Epithelial cell of esophagus (primary cell): ENCODE data around the gene DSTN.

Source experiments
- DNase-seq: peaks from one replicate; pipeline ENCODE4 v3.0.0; 2010; ENCODE audit warnings: low read depth
- H3K4me3 ChIP-seq: 2 replicates; pipeline ENCODE4 v1.5.1; 2011; ENCODE audit warnings: mild to moderate bottlenecking, low read length, control low read depth
- TF ChIP-seq, protein P1 (sequence below): IDR thresholded peaks from 2 replicates; pipeline ENCODE4 v1.5.1; 2011; ENCODE audit warnings: low read depth, mild to moderate bottlenecking, low read length, control low read depth, inconsistent platforms; ENCODE audit not compliant: insufficient read depth; ENCODE audit errors: missing control alignments

The DSTN gene

DNA sequence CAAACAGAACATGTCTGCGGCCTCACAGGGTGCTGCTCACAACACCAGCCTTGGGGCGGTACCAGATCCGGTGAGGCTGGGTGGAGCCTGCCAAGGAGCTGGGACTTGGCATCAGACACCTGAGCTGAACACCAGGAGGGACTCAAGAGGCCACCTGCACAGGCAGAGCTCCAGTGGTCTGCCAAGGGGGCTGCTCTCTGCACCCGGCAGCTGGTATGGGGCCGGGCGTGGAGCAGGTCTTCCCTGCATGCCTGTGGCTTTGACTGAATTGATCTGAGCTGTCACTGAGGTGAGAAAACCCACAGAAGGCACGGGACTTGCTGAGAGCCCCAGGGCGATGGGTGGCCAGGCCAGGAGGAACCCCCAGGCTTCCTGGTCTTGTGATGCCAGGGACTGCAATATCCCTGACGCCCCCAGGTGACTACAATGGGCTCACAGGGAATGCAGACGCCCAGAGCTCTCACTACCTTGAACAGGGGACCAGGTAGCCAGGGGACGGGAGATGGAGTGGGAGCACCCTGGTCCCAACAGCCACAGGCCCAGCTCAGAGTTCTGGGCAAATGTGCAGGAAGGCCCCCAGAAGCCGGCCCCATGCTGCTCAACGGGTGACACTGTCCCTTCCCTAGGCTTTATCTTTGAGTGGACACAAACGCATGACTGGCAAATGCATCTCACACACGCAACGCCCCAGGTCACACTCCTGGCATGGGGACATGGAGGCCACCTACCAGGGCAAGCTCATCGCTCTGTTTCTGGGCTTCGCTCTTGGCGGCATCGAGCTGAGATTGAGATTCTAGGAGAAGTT lies 48.2 kb downstream of the DSTN start:
- DNase-seq: no peak
- H3K4me3 ChIP-seq: no peak overlapping the region
- TF ChIP-seq, protein P1, sequence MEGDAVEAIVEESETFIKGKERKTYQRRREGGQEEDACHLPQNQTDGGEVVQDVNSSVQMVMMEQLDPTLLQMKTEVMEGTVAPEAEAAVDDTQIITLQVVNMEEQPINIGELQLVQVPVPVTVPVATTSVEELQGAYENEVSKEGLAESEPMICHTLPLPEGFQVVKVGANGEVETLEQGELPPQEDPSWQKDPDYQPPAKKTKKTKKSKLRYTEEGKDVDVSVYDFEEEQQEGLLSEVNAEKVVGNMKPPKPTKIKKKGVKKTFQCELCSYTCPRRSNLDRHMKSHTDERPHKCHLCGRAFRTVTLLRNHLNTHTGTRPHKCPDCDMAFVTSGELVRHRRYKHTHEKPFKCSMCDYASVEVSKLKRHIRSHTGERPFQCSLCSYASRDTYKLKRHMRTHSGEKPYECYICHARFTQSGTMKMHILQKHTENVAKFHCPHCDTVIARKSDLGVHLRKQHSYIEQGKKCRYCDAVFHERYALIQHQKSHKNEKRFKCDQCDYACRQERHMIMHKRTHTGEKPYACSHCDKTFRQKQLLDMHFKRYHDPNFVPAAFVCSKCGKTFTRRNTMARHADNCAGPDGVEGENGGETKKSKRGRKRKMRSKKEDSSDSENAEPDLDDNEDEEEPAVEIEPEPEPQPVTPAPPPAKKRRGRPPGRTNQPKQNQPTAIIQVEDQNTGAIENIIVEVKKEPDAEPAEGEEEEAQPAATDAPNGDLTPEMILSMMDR: no peak

DNA sequence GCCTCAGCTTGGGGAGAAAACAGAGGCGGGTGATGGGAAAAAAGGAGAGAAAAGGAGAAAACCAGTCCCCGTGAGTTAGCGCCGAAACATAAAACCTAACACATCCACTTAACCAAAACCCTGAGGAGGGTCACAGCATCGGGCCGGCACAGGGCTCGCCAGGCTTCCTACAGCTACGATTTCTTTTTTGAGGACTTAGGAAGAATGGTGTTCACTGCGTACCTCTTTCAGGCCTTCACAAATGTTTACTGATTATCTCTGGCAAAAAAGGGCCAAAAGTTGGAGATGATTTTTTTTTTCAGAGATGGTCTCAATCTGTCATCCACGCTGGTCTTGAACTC lies 48.8 kb downstream of the DSTN start:
- TF ChIP-seq, protein P1: no peak
- H3K4me3 ChIP-seq: no peak overlapping the region
- no peak for DNase-seq

DNA sequence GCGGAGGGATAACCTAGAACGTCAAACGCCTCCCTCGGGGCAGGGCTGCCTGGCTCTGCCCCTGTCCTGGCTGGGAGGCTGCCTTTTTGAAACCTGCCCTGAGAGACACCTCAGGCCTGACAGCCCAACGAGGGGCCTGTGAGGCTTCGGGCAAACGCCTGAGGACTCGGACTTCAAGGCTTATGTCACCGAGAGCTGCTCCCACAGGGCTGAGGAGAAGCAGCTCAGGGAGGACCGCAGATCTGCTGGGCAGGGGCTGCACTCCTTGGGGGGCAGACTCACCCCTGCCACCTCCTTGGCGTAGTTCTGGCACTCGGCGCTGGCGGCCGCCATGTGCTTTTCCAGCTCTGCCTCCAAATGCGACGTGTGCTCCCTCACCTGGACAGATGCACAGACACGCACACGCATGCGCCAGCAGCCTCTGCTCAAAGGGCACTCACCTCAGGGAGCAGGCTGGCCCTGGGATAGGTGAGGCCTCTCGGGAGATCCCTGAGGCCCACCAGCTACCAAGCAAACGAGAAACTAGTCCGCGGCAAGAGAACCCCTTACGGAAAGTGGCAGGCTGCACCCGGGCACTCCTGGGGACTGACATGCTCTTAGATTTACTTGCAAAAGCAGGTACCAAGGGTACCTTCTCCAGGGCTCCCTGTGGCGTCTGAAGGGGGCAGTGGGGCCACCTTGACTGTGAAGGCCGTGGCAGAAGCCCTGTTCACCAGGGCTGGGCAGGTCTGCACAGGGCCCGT lies 49.6 kb downstream of the DSTN start:
- no peak overlapping the region for H3K4me3 ChIP-seq
- TF ChIP-seq, protein P1: no peak
- no peak for DNase-seq

DNA sequence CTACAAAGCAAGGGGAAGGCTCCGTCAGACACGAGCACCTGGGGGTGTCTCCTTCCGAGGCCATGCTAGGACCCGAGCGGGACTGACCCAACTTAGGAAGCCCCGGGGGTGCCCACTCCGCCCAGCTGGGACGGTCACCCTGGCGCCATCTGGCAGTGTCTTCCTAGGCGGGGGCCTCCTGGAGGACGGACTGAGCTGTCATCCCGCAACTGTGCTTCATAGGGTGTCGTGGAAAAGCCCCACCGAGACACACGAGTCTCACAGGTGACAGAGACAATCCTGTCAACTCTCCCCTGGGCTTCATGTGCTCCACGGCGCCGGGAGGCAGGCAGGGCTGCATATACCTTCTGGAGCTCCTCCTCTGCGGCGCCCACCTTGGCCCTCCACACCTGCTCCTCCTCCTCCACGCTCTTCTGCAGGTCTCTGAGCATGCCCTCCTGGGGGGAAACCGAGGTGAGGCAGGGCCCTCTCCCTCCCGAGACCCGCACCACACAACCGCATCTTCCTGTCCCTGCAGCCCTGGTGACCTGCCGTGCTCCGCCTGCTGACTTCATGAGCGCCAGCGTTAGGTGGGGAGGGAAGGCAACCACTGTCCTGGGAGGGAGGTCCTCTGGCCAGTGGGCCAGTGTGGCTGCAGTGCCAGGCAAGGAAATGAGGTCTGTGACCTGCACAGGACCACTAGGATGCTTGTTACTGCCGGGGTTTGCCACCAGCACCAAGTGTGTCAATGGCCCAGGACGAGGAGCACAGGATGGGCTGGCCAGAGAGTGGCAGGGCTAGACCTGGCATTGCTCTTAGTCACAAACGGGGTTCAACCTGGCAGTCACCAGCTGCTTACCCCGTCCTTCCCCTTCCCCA lies 50.7 kb downstream of the DSTN start:
- DNase-seq: no peak
- TF ChIP-seq, protein P1: no peak

DNA sequence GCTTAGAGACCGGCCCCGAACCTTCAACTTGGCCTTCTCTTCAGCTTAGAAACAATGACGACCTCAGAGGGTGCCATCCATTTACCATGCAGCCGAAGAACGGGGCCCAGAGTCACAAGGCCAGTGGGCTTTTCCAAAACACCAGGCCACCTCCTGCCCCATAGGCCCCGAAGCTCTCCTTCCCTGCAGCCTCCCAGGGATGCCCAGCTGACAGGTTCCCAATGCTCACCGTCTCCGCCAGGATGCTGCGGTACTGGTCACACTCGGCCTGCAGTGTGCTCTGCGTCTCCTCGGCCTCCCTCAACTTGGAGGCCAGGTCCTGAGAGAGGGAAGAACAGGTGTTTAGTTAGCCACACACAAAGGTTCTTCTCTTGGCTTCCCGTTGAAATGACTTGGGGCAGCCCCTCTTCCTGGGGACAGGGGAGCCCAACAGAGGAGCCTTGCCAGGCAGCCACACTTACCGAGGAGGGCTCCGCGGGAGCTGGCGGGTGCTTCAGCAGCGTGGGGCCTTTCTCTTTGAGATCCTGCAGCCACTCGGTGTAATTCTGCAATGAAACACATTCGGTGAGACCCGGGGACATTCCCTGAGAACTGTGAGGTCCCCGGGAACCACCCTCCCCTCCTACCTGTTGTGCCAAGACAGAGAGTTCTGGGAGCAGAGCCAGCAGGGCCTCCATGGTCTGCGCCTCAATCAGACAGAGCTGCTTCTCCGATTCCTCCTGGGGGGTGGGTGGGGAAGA lies 51.5 kb downstream of the DSTN start:
- H3K4me3 ChIP-seq: no peak overlapping the region
- TF ChIP-seq, protein P1: no peak
- DNase-seq: no peak

More for the DNA sequence above, 50.7 kb downstream of the DSTN start:
- no peak overlapping the region for H3K4me3 ChIP-seq

DNA sequence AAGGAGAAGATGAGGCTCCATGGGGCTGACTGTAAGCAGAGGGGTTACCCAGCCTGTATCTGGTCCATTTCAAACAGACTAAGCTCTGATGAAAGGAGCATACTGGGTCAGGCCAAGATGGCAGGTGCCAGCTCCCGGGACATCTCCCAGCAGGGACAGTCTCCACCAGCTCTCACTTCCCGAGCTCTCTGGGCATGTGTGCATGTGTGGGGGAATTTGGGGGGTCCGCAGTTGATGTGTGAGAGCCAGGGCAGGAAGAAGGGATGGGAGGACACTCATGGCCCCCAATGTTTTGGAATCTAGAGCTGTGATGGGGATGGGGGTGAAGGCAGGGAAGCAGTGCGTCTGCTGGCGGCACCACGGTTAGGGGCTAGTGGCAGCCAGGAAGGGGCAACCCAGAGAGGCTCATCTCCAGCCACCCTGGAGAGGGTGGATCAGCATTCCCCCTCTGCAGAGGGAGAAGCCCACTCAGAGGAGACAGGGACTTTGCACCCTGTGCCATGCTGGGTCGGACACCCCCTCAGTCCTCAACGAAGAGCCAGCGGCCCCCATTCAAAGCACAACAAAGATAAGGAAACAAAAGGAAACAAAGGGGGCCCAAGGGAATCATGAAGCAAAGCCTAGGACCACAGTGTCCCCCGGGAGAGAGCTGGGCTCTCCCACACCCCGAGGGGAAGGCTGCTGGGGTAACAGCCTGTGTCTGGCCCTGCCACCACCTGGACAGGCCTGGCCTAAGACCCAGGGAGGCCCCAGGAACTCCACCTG lies 52.4 kb downstream of the DSTN start:
- TF ChIP-seq, protein P1: no peak
- H3K4me3 ChIP-seq: no peak overlapping the region
- no peak for DNase-seq
